Spleen (tissue), 11 donors: ENCODE data around the gene SERPINA1. TPM values are rescaled to one million over a fixed set of nuclear protein-coding genes. Genes with fewer than 3 reads are reported as not detected.
"Not testable (repeated sequence)": the region's sequence is repeated elsewhere in the genome, so short reads cannot be mapped to it uniquely, and the experiment has no call there.

Experiments
- DNase-seq: peaks from one replicate; pipeline ENCODE4 v3.0.0-alpha.2; 2020
- H3K27ac ChIP-seq, 8 donors: fragments of 200-600 bp; sonication (generic) in 7 of 8; 1 replicate in 4 of 8; 2 replicates in 4 of 8; pipeline versions ENCODE4 v1.5.0 to v1.8.0; 2016 to 2021; ENCODE audit warnings: inconsistent platforms in 4 of 8, mild to moderate bottlenecking in 4 of 8, moderate library complexity in 1 of 8
- H3K27me3 ChIP-seq, 7 donors: fragments of 200-600 bp; sonication (generic) in 6 of 7; replicated peaks in 1 of 7; 1 replicate in 4 of 7; 2 replicates in 3 of 7; pipeline versions ENCODE4 v1.5.0 to v1.8.0; 2016 to 2021; ENCODE audit warnings: inconsistent platforms in 3 of 7, mild to moderate bottlenecking in 1 of 7
- H3K36me3 ChIP-seq, 6 donors: fragments of 200-600 bp; sonication (generic) in 5 of 6; 1 replicate in 4 of 6; 2 replicates in 2 of 6; pipeline versions ENCODE4 v1.5.0 to v1.8.0; 2016 to 2021; ENCODE audit warnings: inconsistent platforms in 2 of 6
- H3K4me1 ChIP-seq, 6 donors: fragments of 200-600 bp; sonication (generic) in 5 of 6; 1 replicate in 3 of 6; 2 replicates in 3 of 6; pipeline versions ENCODE4 v1.5.0 to v1.8.0; 2016 to 2021; ENCODE audit warnings: inconsistent platforms in 3 of 6
- H3K4me3 ChIP-seq, 8 donors: fragments of 200-600 bp; sonication (generic) in 7 of 8; 1 replicate in 4 of 8; 2 replicates in 4 of 8; pipeline versions ENCODE4 v1.5.0 to v1.8.0; 2016 to 2021; ENCODE audit warnings: inconsistent platforms in 4 of 8, mild to moderate bottlenecking in 4 of 8, moderate library complexity in 2 of 8
- H3K9me3 ChIP-seq, 8 donors: fragments of 200-600 bp; sonication (generic) in 7 of 8; 1 replicate in 4 of 8; 2 replicates in 4 of 8; pipeline versions ENCODE4 v1.5.0 to v1.8.0; 2016 to 2021; ENCODE audit warnings: inconsistent platforms in 4 of 8
- POLR2A ChIP-seq, 3 donors: fragments of 450-650 bp; IDR thresholded peaks; one replicate each; pipeline ENCODE4 v1.5.1; 2017; ENCODE audit warnings: antibody characterized with exemption in 3 of 3, mild to moderate bottlenecking in 1 of 3
- POLR2AphosphoS5 ChIP-seq, 3 donors: sonication (generic); formaldehyde crosslinking; IDR thresholded peaks; one replicate each; pipeline ENCODE4 v1.5.1; 2017; ENCODE audit warnings: antibody characterized with exemption in 3 of 3
- WGBS, 5 donors: extraction: QIAGEN DNeasy Blood & Tissue Kit in 3 of 5; methylation state at CpG; one replicate each; pipeline versions ENCODE4 v1.1.5 to v1.1.7; 2013 to 2018; 5-methylcytosine and 5-hydroxymethylcytosine counted together
- intact Hi-C: fragments of 100-400 bp; cut with DNase I; formaldehyde crosslinking; loops from one replicate; pipeline ENCODE4 v1.15.0; 2023; ENCODE audit warnings: low total_unique reads
- polyA plus RNA-seq, 3 donors: library from polyadenylated mRNA; stranded (reverse); fragments of 200-250 nt; gene quantifications; one replicate each; pipeline ENCODE4 v1.2.1, GENCODE V29; 2013
- total RNA-seq, 7 donors: library from RNA; depleted of rRNA in 3 of 7; stranded (reverse); fragments of >200 nt in 3 of 7; fragmentation: NEBNext Ultra II Directional in 4 of 7; extraction: Animal tissue kit (Norgen Biotek cat#: 25700) in 4 of 7; gene quantifications; one replicate each; pipeline versions ENCODE4 v1.1.0 to v1.2.1, GENCODE V29; 2016 to 2021
- TF ChIP-seq, protein P1 (sequence below), 11 experiments: fragments of 200-600 bp in 7 of 11; fragments of 450-650 bp in 4 of 11; sonication (generic) in 4 of 11; IDR thresholded peaks in 8 of 11; conservative IDR thresholded peaks in 3 of 11; 1 replicate in 7 of 11; 2 replicates in 4 of 11; pipeline versions ENCODE4 v1.4.0 to v1.8.0; 2016 to 2021; ENCODE audit warnings: antibody characterized with exemption in 11 of 11, inconsistent platforms in 4 of 11, mild to moderate bottlenecking in 1 of 11
- donor health status: healthy with polysubstance abuse.
- donor health status: DM: no; HTN: no; CAD: no; lungs with moderate emphysema.
- donor health status: DM: no; HTN: no; CAD: no.
- donor health status: Bipolar disorder and iron deficiency.
- donor health status: healthy.
- donor health status: DM: no; HTN: no; CAD: no.
- donor health status: DM: yes; HTN: yes; CAD: no.

SERPINA1 gene
- total and polyA plus RNA-seq, 10 donors = 28.4 to 701 (median 203) TPM

DNA sequence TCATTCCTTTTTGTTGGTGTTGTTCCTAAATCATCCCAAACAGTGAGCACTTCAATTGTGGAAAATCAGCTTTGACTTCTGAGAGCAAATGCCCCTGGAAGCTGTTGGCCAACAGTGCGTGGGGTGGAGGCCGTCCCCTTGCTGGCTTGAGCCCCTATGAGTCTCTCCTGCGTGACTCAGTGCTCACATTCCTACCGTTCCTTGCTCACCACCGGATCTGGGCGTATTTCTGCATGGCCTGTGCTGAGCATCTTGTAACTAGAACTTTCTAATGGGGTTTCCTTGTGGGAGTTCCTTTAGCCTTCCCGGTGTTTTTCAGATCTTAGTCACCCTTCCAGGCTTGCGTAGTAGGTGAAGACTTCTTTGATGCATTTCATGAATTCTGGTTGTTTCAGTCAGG is 14.7 kb downstream of the SERPINA1 start:
- intact Hi-C loops = no loop called here
- no peaks in the 10 kb centered on the region for H3K9me3 ChIP-seq
- no peaks in the 10 kb centered on the region for H3K4me1 ChIP-seq
- TF ChIP-seq, protein P1, sequence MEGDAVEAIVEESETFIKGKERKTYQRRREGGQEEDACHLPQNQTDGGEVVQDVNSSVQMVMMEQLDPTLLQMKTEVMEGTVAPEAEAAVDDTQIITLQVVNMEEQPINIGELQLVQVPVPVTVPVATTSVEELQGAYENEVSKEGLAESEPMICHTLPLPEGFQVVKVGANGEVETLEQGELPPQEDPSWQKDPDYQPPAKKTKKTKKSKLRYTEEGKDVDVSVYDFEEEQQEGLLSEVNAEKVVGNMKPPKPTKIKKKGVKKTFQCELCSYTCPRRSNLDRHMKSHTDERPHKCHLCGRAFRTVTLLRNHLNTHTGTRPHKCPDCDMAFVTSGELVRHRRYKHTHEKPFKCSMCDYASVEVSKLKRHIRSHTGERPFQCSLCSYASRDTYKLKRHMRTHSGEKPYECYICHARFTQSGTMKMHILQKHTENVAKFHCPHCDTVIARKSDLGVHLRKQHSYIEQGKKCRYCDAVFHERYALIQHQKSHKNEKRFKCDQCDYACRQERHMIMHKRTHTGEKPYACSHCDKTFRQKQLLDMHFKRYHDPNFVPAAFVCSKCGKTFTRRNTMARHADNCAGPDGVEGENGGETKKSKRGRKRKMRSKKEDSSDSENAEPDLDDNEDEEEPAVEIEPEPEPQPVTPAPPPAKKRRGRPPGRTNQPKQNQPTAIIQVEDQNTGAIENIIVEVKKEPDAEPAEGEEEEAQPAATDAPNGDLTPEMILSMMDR (IDR thresholded peaks at IDR 0.05 in 8 of 11, conservative IDR thresholded peaks at IDR 0.05 in 3 of 11) = no peak
- no peak for TF ChIP-seq POLR2A (IDR thresholded peaks at IDR 0.05)
- no peak for TF ChIP-seq POLR2AphosphoS5 (IDR thresholded peaks at IDR 0.05)
- DNase-seq = no peak
- H3K27me3 ChIP-seq = no peaks in the 10 kb centered on the region
- no peak overlapping the region for H3K4me3 ChIP-seq
- peaks cover 0 to 17% (median 0%) of the 10 kb centered on the region in 6 donors for H3K36me3 ChIP-seq
- 80 to 87% (median 86%) methylated on average over 8 of the region's 8 CpGs for WGBS, 5 donors
- no peak overlapping the region for H3K27ac ChIP-seq

DNA sequence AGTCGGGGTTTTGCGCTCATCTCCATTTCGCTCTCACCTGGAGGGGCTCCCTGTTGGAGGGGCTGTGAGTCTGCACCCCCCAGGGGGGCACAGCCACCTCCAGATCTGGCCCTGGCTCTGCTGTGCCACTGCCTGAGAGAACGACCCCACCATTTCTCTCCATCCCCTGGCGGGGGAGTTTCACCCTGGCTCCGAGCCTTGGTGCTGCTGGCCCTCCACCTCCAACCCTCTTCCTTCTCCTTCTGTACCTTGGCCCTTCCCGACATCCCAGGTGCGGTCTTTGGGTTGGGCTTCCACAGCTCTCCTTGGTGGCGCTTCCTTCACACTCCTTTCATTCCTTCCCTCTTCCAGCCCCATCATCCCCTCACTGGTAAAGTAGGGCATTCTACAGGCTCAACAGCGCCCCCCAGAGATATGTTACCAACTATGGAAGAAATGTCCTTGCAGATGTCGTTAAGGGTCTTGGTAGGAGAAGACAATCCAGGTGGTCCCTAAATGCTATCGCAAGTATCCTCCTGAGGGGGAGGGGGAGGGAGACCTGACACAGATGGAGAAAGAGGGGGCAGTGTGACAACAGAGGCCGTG is 16.3 kb downstream of the SERPINA1 start:
- H3K36me3 ChIP-seq = peaks cover 0 to 1% (median 0%) of the 10 kb centered on the region in 6 donors
- no peak for TF ChIP-seq POLR2A (IDR thresholded peaks at IDR 0.05)
- TF ChIP-seq POLR2AphosphoS5 (IDR thresholded peaks at IDR 0.05) = no peak
- TF ChIP-seq, protein P1 (IDR thresholded peaks at IDR 0.05 in 8 of 11, conservative IDR thresholded peaks at IDR 0.05 in 3 of 11) = no peak
- DNase-seq = no peak
- intact Hi-C loops = no loop called here
- 75 to 80% (median 78%) methylated on average over 13 of the region's 13 CpGs for WGBS, 5 donors
- H3K9me3 ChIP-seq = no peaks in the 10 kb centered on the region
- H3K27me3 ChIP-seq = no peaks in the 10 kb centered on the region
- H3K4me1 ChIP-seq = no peaks in the 10 kb centered on the region
- H3K4me3 ChIP-seq = no peak overlapping the region
- no peak overlapping the region for H3K27ac ChIP-seq

DNA sequence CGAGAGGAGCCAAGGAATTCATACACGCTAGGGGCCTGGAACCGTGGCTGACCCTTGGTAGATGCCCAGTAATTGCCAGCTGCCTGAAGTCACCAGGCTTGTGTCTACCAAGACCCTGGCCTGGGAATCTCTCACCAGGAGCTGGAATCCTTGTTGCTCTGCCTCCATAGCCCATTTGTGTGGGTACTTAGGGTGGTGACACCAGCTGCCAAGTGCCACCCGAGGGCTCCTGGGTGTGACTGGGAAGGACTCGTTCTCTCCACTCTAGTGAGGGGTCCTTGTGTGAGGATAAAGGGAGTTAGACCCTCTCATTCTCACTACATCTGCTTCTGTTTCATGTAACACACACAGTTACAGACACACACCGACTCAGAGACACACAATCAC is 17.9 kb downstream of the SERPINA1 start:
- Histone ChIP-seq H3K4me3 (no peak overlapping the region), H3K4me1 (no peaks in the 10 kb centered on the region), H3K27me3 (no peaks in the 10 kb centered on the region), H3K27ac (no peak overlapping the region), H3K36me3 (no peaks in the 10 kb centered on the region), H3K9me3 (no peaks in the 10 kb centered on the region)
- WGBS, 5 donors = 78 to 95% (median 88%) methylated on average over 3 to 5 of the region's 6 CpGs
- intact Hi-C loops = no loop called here
- DNase-seq = no peak
- TF ChIP-seq, protein P1 (IDR thresholded peaks at IDR 0.05 in 8 of 11, conservative IDR thresholded peaks at IDR 0.05 in 3 of 11) = no peak
- TF ChIP-seq POLR2A (IDR thresholded peaks at IDR 0.05) = no peak
- TF ChIP-seq POLR2AphosphoS5 (IDR thresholded peaks at IDR 0.05) = no peak

DNA sequence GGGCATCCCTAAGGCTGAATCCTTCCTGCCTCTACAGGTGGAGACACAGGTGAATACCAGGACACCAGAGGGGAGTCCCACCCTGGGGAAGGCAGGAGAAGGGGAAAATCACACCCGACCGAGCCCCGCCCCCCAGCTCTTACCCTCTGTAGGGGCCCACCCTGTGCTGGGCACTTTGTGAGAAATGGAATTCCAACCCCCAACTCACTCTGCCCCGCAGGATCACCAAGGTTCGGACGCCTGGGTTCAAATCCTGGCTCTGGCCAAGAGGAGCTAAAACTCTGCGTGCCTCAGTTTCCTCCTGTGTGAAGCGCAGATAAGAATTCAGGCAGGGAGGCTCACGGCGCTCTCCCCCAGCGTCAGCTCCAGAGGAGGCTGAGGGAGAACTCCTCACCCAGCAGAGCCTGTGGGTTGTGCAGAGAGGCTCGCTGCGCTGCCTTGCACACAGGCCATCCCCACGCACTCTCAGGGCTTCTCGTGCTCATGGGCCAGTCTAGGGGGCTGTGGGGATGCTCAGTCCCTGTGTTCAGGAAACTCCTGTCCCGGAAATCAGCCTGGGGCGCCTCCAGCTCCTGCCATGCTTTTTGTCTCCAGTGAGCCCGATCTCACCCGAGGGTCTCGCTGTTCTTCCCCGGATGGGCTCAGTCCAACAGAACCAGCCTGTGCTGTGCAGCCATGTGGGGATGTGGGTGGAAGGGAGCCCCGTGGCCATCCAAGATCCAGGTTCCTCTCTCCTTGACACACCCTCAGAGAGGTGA is 18.5 kb downstream of the SERPINA1 start:
- H3K4me3 ChIP-seq, intact Hi-C loops, H3K4me1 ChIP-seq, H3K27ac ChIP-seq, H3K27me3 ChIP-seq, H3K9me3 ChIP-seq, H3K36me3 ChIP-seq, DNase-seq: not testable (repeated sequence)
- WGBS, 5 donors = 79 to 85% (median 84%) methylated on average over 11 to 22 of the region's 22 CpGs
